HepG2 (cell line): ENCODE results near the gene PLXNB2. TPM values are rescaled to one million over a fixed set of nuclear protein-coding genes. Genes with fewer than 3 reads are reported as not detected.

Experiments
- AGO2 ChIP-seq: fragments of 200-400 bp; formaldehyde crosslinking; optimal IDR thresholded peaks from 2 replicates; pipeline ENCODE3; 2017; ENCODE audit warnings: mild to moderate bottlenecking, low read depth, low read length, moderate library complexity
- ATRX ChIP-seq: sonication (generic); formaldehyde crosslinking; IDR thresholded peaks from 2 replicates; pipeline ENCODE4 v1.4.0; 2020; ENCODE audit warnings: missing genetic modification reagents, borderline replicate concordance
- MATR3 ChIP-seq: sonication (generic); formaldehyde crosslinking; IDR thresholded peaks from 2 replicates; pipeline ENCODE4 v1.4.0; 2020; ENCODE audit warnings: missing genetic modification reagents
- NCOR1 ChIP-seq: fragments of 200-600 bp; sonication (generic); IDR thresholded peaks from 2 replicates; pipeline ENCODE4 v1.7.0; 2017; ENCODE audit warnings: antibody characterized with exemption, low read length, borderline replicate concordance
- PAX8 ChIP-seq: sonication (generic); formaldehyde crosslinking; IDR thresholded peaks from 2 replicates; pipeline ENCODE4 v1.8.0; 2022; ENCODE audit warnings: mild to moderate bottlenecking, missing genetic modification reagents, borderline replicate concordance
- ZBTB25 ChIP-seq: IDR thresholded peaks from 2 replicates; pipeline ENCODE4 v1.6.1; 2018; ENCODE audit warnings: missing genetic modification reagents
- ZFX ChIP-seq: sonication (generic); formaldehyde crosslinking; IDR thresholded peaks from 2 replicates; pipeline ENCODE4 v1.4.0; 2020; ENCODE audit warnings: mild to moderate bottlenecking, low read depth, missing genetic modification reagents, moderate library complexity
- ZNF121 ChIP-seq: sonication (generic); formaldehyde crosslinking; IDR thresholded peaks from 2 replicates; pipeline ENCODE4 v1.5.0; 2020; ENCODE audit warnings: mild to moderate bottlenecking, missing genetic modification reagents
- ZNF30 ChIP-seq: sonication (generic); formaldehyde crosslinking; IDR thresholded peaks from 2 replicates; pipeline ENCODE4 v1.5.0; 2020; ENCODE audit warnings: mild to moderate bottlenecking, missing genetic modification reagents
- ZNF556 ChIP-seq: sonication (generic); formaldehyde crosslinking; IDR thresholded peaks from 2 replicates; pipeline ENCODE4 v1.4.0; 2020; ENCODE audit warnings: mild to moderate bottlenecking, missing genetic modification reagents, borderline replicate concordance
- polyA plus RNA-seq, 8 experiments: library from polyadenylated mRNA; depleted of rRNA in 3 of 8; stranded (reverse) in 7 of 8; unstranded in 1 of 8; fragments of >200 nt; fragmentation: Illumina TruSeq in 4 of 8; extraction: Trizol in 4 of 8; gene quantifications; 2 replicates each; pipeline versions ENCODE4 v1.2.1 to v1.2.3, GENCODE V29; 2011 to 2016; ENCODE audit warnings: low read depth in 4 of 8, missing spikeins in 1 of 8, mixed read lengths in 1 of 8; ENCODE audit not compliant: insufficient read depth in 1 of 8
- total RNA-seq, 5 experiments: library from RNA; depleted of rRNA; stranded (reverse); fragments of >200 nt; fragmentation: Illumina TruSeq; extraction: Trizol; gene quantifications; 2 replicates each; pipeline ENCODE4 v1.2.3, GENCODE V29; 2016; ENCODE audit warnings: low read depth in 1 of 5
- TF ChIP-seq, protein P1 (sequence below): sonication (generic); formaldehyde crosslinking; IDR thresholded peaks from 2 replicates; pipeline ENCODE4 v1.5.1; 2020; ENCODE audit warnings: mild to moderate bottlenecking, missing genetic modification reagents, moderate library complexity
- TF ChIP-seq, protein P2 (sequence below): sonication (generic); formaldehyde crosslinking; IDR thresholded peaks from 2 replicates; pipeline ENCODE4 v1.4.0; 2020; ENCODE audit warnings: missing genetic modification reagents

PLXNB2 gene
- total and polyA plus RNA-seq, 2 of the 13 experiments (the other 11 are each of a cell fraction or from before 2014, with no cell fraction given), result 32.6 to 68.9 TPM

GRCh38 chr22:50303848-50304527 is 3.5 kb downstream of the PLXNB2 start (continued):
- TF ChIP-seq, protein P1, sequence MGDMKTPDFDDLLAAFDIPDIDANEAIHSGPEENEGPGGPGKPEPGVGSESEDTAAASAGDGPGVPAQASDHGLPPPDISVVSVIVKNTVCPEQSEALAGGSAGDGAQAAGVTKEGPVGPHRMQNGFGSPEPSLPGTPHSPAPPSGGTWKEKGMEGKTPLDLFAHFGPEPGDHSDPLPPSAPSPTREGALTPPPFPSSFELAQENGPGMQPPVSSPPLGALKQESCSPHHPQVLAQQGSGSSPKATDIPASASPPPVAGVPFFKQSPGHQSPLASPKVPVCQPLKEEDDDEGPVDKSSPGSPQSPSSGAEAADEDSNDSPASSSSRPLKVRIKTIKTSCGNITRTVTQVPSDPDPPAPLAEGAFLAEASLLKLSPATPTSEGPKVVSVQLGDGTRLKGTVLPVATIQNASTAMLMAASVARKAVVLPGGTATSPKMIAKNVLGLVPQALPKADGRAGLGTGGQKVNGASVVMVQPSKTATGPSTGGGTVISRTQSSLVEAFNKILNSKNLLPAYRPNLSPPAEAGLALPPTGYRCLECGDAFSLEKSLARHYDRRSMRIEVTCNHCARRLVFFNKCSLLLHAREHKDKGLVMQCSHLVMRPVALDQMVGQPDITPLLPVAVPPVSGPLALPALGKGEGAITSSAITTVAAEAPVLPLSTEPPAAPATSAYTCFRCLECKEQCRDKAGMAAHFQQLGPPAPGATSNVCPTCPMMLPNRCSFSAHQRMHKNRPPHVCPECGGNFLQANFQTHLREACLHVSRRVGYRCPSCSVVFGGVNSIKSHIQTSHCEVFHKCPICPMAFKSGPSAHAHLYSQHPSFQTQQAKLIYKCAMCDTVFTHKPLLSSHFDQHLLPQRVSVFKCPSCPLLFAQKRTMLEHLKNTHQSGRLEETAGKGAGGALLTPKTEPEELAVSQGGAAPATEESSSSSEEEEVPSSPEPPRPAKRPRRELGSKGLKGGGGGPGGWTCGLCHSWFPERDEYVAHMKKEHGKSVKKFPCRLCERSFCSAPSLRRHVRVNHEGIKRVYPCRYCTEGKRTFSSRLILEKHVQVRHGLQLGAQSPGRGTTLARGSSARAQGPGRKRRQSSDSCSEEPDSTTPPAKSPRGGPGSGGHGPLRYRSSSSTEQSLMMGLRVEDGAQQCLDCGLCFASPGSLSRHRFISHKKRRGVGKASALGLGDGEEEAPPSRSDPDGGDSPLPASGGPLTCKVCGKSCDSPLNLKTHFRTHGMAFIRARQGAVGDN, result 0 out of 2 replicates have a peak, but pooled peaks have one; percentile 28
- TF ChIP-seq ZNF556 (CRISPR knock-in tag) (no peak), ATRX (no peak), MATR3 (CRISPR knock-in tag) (no peak), ZFX (CRISPR knock-in tag) (0 out of 2 replicates have a peak, but pooled peaks have one; percentile 10), ZNF121 (no peak), AGO2 (peak; percentile 47), ZNF30 (CRISPR knock-in tag) (no peak), NCOR1 (no peak), ZBTB25 (no peak), PAX8 (CRISPR knock-in tag) (no peak)
- TF ChIP-seq, protein P2, sequence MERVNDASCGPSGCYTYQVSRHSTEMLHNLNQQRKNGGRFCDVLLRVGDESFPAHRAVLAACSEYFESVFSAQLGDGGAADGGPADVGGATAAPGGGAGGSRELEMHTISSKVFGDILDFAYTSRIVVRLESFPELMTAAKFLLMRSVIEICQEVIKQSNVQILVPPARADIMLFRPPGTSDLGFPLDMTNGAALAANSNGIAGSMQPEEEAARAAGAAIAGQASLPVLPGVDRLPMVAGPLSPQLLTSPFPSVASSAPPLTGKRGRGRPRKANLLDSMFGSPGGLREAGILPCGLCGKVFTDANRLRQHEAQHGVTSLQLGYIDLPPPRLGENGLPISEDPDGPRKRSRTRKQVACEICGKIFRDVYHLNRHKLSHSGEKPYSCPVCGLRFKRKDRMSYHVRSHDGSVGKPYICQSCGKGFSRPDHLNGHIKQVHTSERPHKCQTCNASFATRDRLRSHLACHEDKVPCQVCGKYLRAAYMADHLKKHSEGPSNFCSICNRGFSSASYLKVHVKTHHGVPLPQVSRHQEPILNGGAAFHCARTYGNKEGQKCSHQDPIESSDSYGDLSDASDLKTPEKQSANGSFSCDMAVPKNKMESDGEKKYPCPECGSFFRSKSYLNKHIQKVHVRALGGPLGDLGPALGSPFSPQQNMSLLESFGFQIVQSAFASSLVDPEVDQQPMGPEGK (CRISPR knock-in tag), result peak; percentile 48; the same call in 1 of the 2 replicates
